Stimulated activated effector memory CD8-positive, alpha-beta T cell treated with anti-CD3 and anti-CD28 coated beads, Interleukin-12 subunit alpha, Interleukin-12 subunit beta, amount 100 ng/mL, for 72 hours (primary cell): Measurements from ENCODE around the gene B9D2.
"Not testable (repeated sequence)": the region's sequence is repeated elsewhere in the genome, so short reads cannot be mapped to it uniquely, and the experiment has no call there.

ENCODE experiments used
- ATAC-seq: fragments of 150-1000 bp; cut with Tn5 transposase; 2 replicates; pipeline ENCODE4 v1.10.0; 2021
- DNase-seq, 2 donors: peaks; one replicate each; pipeline ENCODE4 v3.0.0; 2021 to 2022; ENCODE audit warnings: low spot score in 2 of 2
- H3K27ac Mint-ChIP-seq: one replicate; pipeline ENCODE4 v1.8.0; 2022; ENCODE audit warnings: mild to moderate bottlenecking, mixed read lengths
- H3K36me3 Mint-ChIP-seq: one replicate; pipeline ENCODE4 v1.8.0; 2022; ENCODE audit warnings: mild to moderate bottlenecking, mixed read lengths
- H3K4me1 Mint-ChIP-seq: one replicate; pipeline ENCODE4 v1.8.0; 2022; ENCODE audit warnings: mixed read lengths
- H3K4me3 Mint-ChIP-seq: one replicate; pipeline ENCODE4 v1.8.0; 2022; ENCODE audit warnings: mild to moderate bottlenecking, mixed read lengths
- H3K9me3 Mint-ChIP-seq: one replicate; pipeline ENCODE4 v1.8.0; 2022; ENCODE audit warnings: mixed read lengths

Gene B9D2

GRCh38 chr19:41353466-41354342 lies 10.2 kb downstream of the B9D2 start, which contains the start of gene TGFB1:
Gene TGFB1 (minus strand): TSS chr19:41353922. CDS start chr19:41353044, 878 bp downstream.
- Mint-ChIP-seq H3K9me3 (no peaks in the 10 kb centered on the region), H3K36me3 (peaks cover 56% of the 10 kb centered on the region), H3K27ac (peak within 1 kb of the TSS; percentile 91), H3K4me1 (peaks cover 68% of the 10 kb centered on the region), H3K4me3 (peak within 1 kb of the TSS; percentile 94)
- peak; percentile 68 for ATAC-seq
- DNase-seq: peak; percentile 89 to 96

GRCh38 chr19:41352609-41353465 lies 11.1 kb downstream of the B9D2 start:
- Mint-ChIP-seq H3K27ac (peak overlapping the region; percentile 91), H3K4me1 (peaks cover 69% of the 10 kb centered on the region), H3K9me3 (no peaks in the 10 kb centered on the region), H3K36me3 (peaks cover 64% of the 10 kb centered on the region), H3K4me3 (peak overlapping the region; percentile 94)
- DNase-seq: peak; percentile 68 to 90
- ATAC-seq: peak; percentile 26

- DNase-seq (no peak), ATAC-seq (no peak)
- peaks cover 63% of the 10 kb centered on the region for H3K4me1 Mint-ChIP-seq
- peak overlapping the region; percentile 91 for H3K27ac Mint-ChIP-seq
- H3K36me3 Mint-ChIP-seq: peaks cover 70% of the 10 kb centered on the region
- no peaks in the 10 kb centered on the region for H3K9me3 Mint-ChIP-seq
- peak overlapping the region; percentile 94 for H3K4me3 Mint-ChIP-seq
Measured at GRCh38 chr19:41352279-41352608, 11.7 kb downstream of the B9D2 start.

- peaks cover 57% of the 10 kb centered on the region for H3K4me1 Mint-ChIP-seq
- H3K27ac Mint-ChIP-seq: peak overlapping the region; percentile 91
- H3K4me3 Mint-ChIP-seq: peak overlapping the region; percentile 94
- H3K9me3 Mint-ChIP-seq: no peaks in the 10 kb centered on the region
- peak; percentile 73 to 91 for DNase-seq
- peak; percentile 75 for ATAC-seq
- H3K36me3 Mint-ChIP-seq: peaks cover 77% of the 10 kb centered on the region
Measured at GRCh38 chr19:41351339-41352245, 12.4 kb downstream of the B9D2 start.

GRCh38 chr19:41350735-41351338 lies 13.1 kb downstream of the B9D2 start:
- Mint-ChIP-seq H3K4me1 (peaks cover 49% of the 10 kb centered on the region), H3K36me3 (peaks cover 84% of the 10 kb centered on the region), H3K27ac (peak overlapping the region; percentile 91), H3K9me3 (no peaks in the 10 kb centered on the region), H3K4me3 (peak overlapping the region; percentile 94)
- ATAC-seq (no peak), DNase-seq (no peak)

GRCh38 chr19:41346916-41347315 lies 17.0 kb downstream of the B9D2 start:
- ATAC-seq, H3K9me3 Mint-ChIP-seq, DNase-seq, H3K4me3 Mint-ChIP-seq: not testable (repeated sequence)
- H3K36me3 Mint-ChIP-seq: peaks cover 100% of the 10 kb centered on the region
- peak overlapping the region; percentile 69 for H3K27ac Mint-ChIP-seq
- peaks cover 57% of the 10 kb centered on the region for H3K4me1 Mint-ChIP-seq

- Mint-ChIP-seq H3K36me3 (peaks cover 100% of the 10 kb centered on the region), H3K9me3 (no peaks in the 10 kb centered on the region), H3K27ac (peak overlapping the region; percentile 91), H3K4me3 (no peak overlapping the region), H3K4me1 (peaks cover 43% of the 10 kb centered on the region)
- ATAC-seq: no peak
- no peak for DNase-seq
Measured at GRCh38 chr19:41344162-41344561, 19.8 kb downstream of the B9D2 start.

GRCh38 chr19:41341669-41342490 lies 22.1 kb downstream of the B9D2 start:
- peaks cover 37% of the 10 kb centered on the region for H3K4me1 Mint-ChIP-seq
- ATAC-seq: no peak

GRCh38 chr19:41339936-41340335 lies 24.0 kb downstream of the B9D2 start:
- no peak for DNase-seq
- Mint-ChIP-seq H3K9me3 (no peaks in the 10 kb centered on the region), H3K27ac (peak overlapping the region; percentile 78), H3K36me3 (peaks cover 100% of the 10 kb centered on the region), H3K4me3 (no peak overlapping the region), H3K4me1 (peaks cover 42% of the 10 kb centered on the region)
- ATAC-seq: no peak

More at GRCh38 chr19:41341669-41342490, 22.1 kb downstream of the B9D2 start:
- Mint-ChIP-seq H3K4me3 (no peak overlapping the region), H3K9me3 (no peaks in the 10 kb centered on the region), H3K36me3 (peaks cover 100% of the 10 kb centered on the region), H3K27ac (peak overlapping the region; percentile 83)
- no peak for DNase-seq

GRCh38 chr19:41335467-41335866 lies 28.5 kb downstream of the B9D2 start:
- DNase-seq (no peak), ATAC-seq (no peak)
- Mint-ChIP-seq H3K27ac (peak overlapping the region; percentile 29), H3K4me3 (no peak overlapping the region), H3K9me3 (no peaks in the 10 kb centered on the region), H3K4me1 (peaks cover 38% of the 10 kb centered on the region), H3K36me3 (peaks cover 100% of the 10 kb centered on the region)

- DNase-seq (no peak), ATAC-seq (peak; percentile 42)
- Mint-ChIP-seq H3K4me3 (no peak overlapping the region), H3K36me3 (peaks cover 100% of the 10 kb centered on the region), H3K9me3 (no peaks in the 10 kb centered on the region), H3K4me1 (peaks cover 41% of the 10 kb centered on the region), H3K27ac (peak overlapping the region; percentile 45)
Measured at GRCh38 chr19:41334793-41335192, 29.2 kb downstream of the B9D2 start.

- H3K27ac Mint-ChIP-seq: peak overlapping the region; percentile 85
- no peak for ATAC-seq
- H3K4me1 Mint-ChIP-seq: peaks cover 54% of the 10 kb centered on the region
- H3K4me3 Mint-ChIP-seq: no peak overlapping the region
- H3K36me3 Mint-ChIP-seq: peaks cover 100% of the 10 kb centered on the region
- no peak for DNase-seq
- H3K9me3 Mint-ChIP-seq: no peaks in the 10 kb centered on the region
Measured at GRCh38 chr19:41332468-41332867, 31.5 kb downstream of the B9D2 start.

- Mint-ChIP-seq H3K4me3 (no peak overlapping the region), H3K9me3 (no peaks in the 10 kb centered on the region), H3K36me3 (peaks cover 100% of the 10 kb centered on the region), H3K4me1 (peaks cover 57% of the 10 kb centered on the region), H3K27ac (peak overlapping the region; percentile 85)
- ATAC-seq: no peak
- DNase-seq: no peak
Measured at GRCh38 chr19:41332000-41332399, 31.9 kb downstream of the B9D2 start.
